ENCODE results near the gene LCTL. TPM values are rescaled to one million over a fixed set of nuclear protein-coding genes. Genes with fewer than 3 reads are reported as not detected.

Gene LCTL, protein sequence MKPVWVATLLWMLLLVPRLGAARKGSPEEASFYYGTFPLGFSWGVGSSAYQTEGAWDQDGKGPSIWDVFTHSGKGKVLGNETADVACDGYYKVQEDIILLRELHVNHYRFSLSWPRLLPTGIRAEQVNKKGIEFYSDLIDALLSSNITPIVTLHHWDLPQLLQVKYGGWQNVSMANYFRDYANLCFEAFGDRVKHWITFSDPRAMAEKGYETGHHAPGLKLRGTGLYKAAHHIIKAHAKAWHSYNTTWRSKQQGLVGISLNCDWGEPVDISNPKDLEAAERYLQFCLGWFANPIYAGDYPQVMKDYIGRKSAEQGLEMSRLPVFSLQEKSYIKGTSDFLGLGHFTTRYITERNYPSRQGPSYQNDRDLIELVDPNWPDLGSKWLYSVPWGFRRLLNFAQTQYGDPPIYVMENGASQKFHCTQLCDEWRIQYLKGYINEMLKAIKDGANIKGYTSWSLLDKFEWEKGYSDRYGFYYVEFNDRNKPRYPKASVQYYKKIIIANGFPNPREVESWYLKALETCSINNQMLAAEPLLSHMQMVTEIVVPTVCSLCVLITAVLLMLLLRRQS
- total RNA-seq (2021; fragmentation: NEBNext Ultra II Directional; extraction: Animal tissue kit (Norgen Biotek cat#: 25700)): under 1 TPM; 0.12 to 0.76 (median 0.74) TPM
- long read RNA-seq: 0 reads

DNA sequence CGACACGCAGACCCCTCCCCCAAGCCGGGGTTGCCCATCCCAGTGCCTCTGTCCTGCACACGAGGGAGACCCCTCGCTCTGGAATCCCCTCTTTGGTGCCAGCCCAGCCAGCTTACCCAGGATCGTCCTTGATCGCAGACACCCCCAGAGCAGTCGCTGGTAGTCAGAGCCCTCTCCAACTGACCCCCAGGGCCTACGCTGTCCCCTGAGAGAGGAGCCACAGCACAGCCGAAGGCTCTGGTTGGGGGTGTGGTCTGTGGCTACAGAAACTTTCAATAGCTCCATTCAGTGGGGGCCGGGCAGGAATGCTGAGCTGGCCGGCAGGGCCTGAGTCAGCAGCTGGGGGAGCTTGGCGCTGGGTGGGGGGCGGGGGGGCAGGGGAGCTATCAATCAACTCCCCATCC, at the start of gene LCTL:
LCTL (minus strand) TSS at position 258 of the 404 bp plus-strand sequence. CDS start 633 bp downstream, outside the sequence.
- Mint-ChIP-seq H3K27me3 (ENCODE audit: insufficient read depth) (peaks cover 2% of the 10 kb centered on the region; the same call in 1 of the 2 replicates), H3K9me3 (no peaks in the 10 kb centered on the region), H3K4me1 (ENCODE audit: low read depth) (peaks cover 24% of the 10 kb centered on the region), H3K27ac (peak within 1 kb of the TSS; percentile 26), H3K36me3 (ENCODE audit: low read depth) (no peaks in the 10 kb centered on the region), H3K4me3 (peak within 1 kb of the TSS; percentile 51)
- TF ChIP-seq, protein P1, sequence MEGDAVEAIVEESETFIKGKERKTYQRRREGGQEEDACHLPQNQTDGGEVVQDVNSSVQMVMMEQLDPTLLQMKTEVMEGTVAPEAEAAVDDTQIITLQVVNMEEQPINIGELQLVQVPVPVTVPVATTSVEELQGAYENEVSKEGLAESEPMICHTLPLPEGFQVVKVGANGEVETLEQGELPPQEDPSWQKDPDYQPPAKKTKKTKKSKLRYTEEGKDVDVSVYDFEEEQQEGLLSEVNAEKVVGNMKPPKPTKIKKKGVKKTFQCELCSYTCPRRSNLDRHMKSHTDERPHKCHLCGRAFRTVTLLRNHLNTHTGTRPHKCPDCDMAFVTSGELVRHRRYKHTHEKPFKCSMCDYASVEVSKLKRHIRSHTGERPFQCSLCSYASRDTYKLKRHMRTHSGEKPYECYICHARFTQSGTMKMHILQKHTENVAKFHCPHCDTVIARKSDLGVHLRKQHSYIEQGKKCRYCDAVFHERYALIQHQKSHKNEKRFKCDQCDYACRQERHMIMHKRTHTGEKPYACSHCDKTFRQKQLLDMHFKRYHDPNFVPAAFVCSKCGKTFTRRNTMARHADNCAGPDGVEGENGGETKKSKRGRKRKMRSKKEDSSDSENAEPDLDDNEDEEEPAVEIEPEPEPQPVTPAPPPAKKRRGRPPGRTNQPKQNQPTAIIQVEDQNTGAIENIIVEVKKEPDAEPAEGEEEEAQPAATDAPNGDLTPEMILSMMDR (IDR thresholded peaks at IDR 0.05): no peak
- DNase-seq: peak; percentile 13

DNA sequence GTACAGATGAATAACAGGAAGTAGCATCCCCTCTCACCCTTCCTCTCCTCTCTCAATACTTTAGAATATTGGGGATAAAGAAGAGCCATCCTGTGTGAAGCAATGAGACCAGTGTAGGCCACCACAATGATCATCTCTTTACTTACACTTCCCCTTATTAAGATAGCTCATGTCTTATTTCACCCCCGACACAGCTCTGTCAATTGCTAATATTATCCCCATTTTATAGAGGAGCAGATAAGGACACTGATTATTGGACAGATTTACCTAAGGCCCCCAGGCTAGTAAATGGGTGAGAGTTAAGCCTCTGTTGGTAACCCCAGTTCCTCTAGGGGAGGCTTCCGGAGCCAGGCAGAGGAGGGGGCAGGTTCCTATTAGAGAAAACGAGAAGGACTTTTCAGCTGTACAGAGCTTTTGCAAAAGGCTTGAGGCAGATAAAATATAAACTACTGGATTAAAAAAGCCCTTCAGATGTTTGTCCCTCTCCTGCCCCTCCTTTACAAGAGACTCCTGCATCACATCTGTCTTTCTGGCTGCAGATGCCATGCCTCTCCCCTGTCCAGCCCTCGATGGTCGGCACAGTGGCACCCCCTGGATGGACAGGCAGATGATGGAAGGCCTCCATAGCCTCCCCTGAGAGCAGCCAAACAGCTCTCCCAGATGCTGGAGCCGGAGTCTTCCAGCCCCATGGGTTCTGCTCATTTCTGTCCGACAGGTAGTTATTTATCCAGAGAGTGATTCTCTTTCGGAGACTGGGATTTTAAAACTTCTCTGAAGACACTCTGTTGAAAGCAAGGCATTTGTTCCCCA, 49.4 kb upstream of the LCTL start:
- Mint-ChIP-seq H3K9me3 (no peaks in the 10 kb centered on the region), H3K4me3 (no peak overlapping the region), H3K27ac (no peak overlapping the region), H3K4me1 (ENCODE audit: low read depth) (peaks cover 20% of the 10 kb centered on the region), H3K36me3 (ENCODE audit: low read depth) (no peaks in the 10 kb centered on the region), H3K27me3 (ENCODE audit: insufficient read depth) (peaks cover 3% of the 10 kb centered on the region)
- no peak for DNase-seq
- TF ChIP-seq, protein P1 (IDR thresholded peaks at IDR 0.05): no peak

DNA sequence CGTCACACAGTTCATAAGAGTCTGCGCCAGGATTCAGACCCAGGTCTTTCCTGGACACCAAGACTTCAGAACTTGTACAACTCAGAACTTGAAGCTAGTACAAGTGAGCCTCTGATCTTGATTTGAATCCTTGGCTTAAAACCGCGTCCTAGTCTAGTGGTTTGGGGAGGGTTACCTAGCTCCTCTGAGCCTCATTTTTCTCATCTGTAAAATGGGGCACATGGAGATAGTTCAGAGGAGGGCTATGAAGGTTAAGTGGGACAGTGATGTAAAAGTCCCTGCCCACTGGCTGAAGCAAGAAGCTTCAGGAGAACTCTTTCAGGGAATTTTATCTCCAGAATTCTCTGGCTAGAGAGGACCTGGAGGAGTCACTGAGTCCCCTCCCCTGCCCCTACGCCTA, 48.7 kb upstream of the LCTL start:
- H3K36me3 Mint-ChIP-seq (ENCODE audit: low read depth): no peaks in the 10 kb centered on the region
- H3K27me3 Mint-ChIP-seq (ENCODE audit: insufficient read depth): peaks cover 5% of the 10 kb centered on the region
- TF ChIP-seq, protein P1 (IDR thresholded peaks at IDR 0.05): no peak
- no peak for DNase-seq
- H3K4me1 Mint-ChIP-seq (ENCODE audit: low read depth): peaks cover 19% of the 10 kb centered on the region
- H3K27ac Mint-ChIP-seq: no peak overlapping the region
- no peaks in the 10 kb centered on the region for H3K9me3 Mint-ChIP-seq
- H3K4me3 Mint-ChIP-seq: no peak overlapping the region

DNA sequence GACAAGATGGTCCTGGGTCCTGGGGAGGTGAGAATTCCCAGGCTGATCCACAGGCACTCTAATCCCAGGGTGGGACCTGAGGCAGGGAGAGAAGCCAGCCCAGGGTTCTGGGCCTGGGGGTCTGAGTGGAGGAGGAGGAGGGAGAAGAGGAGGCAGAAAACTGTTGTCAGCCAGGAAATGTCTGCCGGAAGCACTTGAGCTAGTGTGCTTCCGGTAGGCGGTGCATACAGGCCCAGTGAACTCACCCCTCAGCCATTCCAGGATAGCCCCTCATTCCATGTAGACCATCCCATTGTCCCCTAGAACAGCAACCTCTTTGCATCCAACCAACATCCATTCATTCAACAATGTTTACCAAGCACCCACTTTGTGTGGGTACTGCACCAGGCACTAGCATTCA, 47.9 kb upstream of the LCTL start:
- H3K4me1 Mint-ChIP-seq (ENCODE audit: low read depth): peaks cover 12% of the 10 kb centered on the region
- peaks cover 3% of the 10 kb centered on the region; the same call in 1 of the 2 replicates for H3K27me3 Mint-ChIP-seq (ENCODE audit: insufficient read depth)
- no peaks in the 10 kb centered on the region for H3K36me3 Mint-ChIP-seq (ENCODE audit: low read depth)
- no peaks in the 10 kb centered on the region for H3K9me3 Mint-ChIP-seq
- H3K27ac Mint-ChIP-seq: no peak overlapping the region
- TF ChIP-seq, protein P1 (IDR thresholded peaks at IDR 0.05): no peak
- DNase-seq: no peak
- no peak overlapping the region for H3K4me3 Mint-ChIP-seq

DNA sequence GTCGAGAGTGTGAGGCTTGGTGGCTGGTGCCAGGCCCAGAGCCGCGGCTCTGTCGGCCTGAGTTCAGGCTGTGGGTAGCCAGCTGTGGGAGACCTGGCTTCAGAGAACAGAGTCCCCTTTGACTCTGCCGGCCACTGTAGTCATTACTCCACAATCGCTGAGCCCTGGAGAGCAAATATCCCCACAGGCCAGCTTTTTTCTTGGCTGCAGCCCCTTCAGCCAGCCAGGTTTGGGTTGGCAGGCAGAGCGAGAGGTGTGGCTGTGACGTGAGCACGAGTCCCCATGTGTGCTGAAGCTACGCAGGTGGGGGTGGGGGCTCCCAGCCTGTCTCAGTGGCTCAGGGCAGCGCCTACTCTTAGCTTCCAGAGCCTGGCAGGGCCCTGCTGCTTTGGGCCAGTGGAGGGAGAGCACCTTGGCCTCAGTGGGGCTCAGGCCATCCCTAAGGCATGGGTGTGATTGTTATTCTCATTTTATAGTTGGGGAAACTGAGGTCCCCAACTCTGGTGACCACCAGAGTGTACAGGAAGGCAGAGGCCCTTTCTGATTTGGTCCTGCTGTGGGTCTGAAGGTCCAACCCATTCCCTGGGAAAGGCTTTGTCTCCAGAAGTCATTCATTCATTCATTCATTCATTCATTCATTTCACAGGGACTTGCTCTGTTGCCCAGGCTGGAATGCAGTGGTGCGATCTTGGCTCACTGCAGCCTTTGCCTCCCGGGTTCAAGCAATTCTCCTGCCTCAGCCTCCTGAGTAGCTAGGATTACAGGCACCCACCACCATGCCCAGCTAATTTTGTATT, 45.7 kb upstream of the LCTL start:
- no peak for DNase-seq
- Mint-ChIP-seq H3K4me3 (no peak overlapping the region), H3K27me3 (ENCODE audit: insufficient read depth) (peaks cover 10% of the 10 kb centered on the region), H3K9me3 (no peaks in the 10 kb centered on the region), H3K27ac (no peak overlapping the region), H3K4me1 (ENCODE audit: low read depth) (no peaks in the 10 kb centered on the region), H3K36me3 (ENCODE audit: low read depth) (no peaks in the 10 kb centered on the region)
- TF ChIP-seq, protein P1 (IDR thresholded peaks at IDR 0.05): no peak
